ENCODE data around the gene CA5A.
"Not testable (repeated sequence)": the region's sequence is repeated elsewhere in the genome, so short reads cannot be mapped to it uniquely, and the experiment has no call there.

CA5A gene

DNA sequence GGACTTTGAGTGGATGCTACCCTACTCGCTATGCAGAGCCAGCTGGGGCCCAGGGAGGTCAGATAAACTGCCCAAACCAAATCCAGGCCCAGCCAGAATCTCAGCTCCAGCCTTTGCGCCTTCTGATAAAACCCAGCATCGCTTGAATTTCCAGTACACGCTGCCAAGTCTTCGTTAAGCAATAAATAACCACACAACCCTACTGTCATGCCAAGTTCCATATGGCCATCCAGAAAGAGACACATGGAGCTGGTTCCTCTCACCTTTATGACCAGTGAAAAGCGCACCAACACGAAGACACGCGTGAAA, 73.0 kb downstream of the CA5A start:
- DNase-seq, result not testable (repeated sequence)

DNA sequence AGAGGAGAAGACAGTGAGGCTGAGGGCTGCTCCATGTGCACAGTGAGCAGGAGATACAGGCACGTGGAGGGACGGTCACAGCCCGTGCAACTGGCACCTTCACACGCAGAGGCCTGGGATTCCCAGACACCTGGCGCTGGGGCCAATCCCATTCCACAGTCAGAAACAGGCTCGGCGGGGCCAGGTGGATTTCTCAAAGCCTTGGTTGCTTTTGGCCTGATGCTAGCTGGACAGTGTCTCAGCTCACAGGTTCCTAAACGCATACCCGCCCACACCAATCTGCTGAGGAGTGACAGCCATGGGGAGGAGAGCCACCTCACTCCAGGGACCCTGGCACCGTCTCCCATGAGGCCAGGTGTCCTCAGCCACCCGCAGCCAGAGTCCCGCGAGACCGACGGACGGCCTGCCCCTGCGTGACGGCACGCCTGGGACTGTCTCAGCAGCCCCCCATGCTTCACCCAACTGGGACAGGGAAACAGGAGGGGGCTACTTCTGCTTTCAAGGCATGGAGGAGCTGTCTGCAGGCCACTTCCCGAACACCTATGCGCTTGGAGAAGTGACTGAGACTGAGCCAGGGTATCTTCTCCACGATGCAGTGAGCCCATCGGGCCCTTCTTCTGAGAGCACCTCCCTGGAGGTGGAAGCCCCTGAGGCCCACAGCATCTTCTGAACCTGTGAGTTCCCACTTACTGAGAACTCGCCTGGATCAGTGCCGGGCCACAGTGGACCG, 73.6 kb downstream of the CA5A start:
- DNase-seq, result not testable (repeated sequence)

DNA sequence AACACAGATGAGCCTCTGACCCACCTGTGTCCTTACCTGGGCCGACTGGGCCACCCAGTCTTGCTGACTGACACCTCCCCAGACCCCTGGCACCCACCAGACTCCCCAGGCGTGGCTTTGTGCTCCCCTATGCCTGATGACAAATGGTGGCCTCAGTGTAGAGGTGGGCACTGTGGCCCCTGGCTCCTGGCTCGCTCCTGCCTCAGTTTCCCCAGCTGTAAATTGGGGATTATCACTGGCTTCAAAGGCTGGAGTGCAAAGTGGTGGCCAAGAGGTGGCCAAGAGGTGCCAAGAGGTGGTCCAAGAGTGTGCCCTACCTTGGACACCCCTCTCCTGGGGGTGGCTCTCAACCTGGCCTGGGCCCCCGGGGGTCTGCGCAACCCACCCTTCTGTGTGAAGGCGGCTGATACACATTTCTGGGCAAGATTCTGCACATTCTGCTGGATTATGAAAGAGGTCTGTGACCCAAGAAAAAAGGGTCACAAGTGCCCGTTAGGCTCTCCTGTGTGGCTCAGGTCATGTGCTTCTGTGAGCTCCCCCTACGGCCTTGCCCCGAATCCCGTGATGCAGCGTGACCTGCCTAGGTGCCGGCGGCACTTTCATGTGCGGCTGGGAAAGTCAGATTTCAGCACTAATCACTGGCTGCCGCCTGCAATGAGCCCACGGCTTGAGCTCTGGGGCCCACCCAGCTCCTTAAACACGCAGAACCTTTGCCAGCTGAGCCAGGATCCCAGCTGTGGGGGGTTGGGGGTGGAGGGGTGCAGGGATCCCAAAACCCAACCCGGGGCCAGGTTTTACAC, 74.8 kb downstream of the CA5A start:
- not testable (repeated sequence) for DNase-seq

- DNase-seq, result no peak
These were observed 75.6 kb downstream of the CA5A start for GRCh38 chr16:87860553-87861299.

- not testable (repeated sequence) for DNase-seq
These were observed 78.0 kb downstream of the CA5A start for GRCh38 chr16:87858151-87858993.

GRCh38 chr16:87856791-87857228, 79.5 kb downstream of the CA5A start:
- no peak for DNase-seq

- DNase-seq, result peak; percentile 70
These were observed 80.2 kb downstream of the CA5A start for GRCh38 chr16:87855852-87856715.

- no peak for DNase-seq
These were observed 81.2 kb downstream of the CA5A start for GRCh38 chr16:87854907-87855683.

- DNase-seq, result no peak
These were observed 82.0 kb downstream of the CA5A start for GRCh38 chr16:87854053-87854906.

DNA sequence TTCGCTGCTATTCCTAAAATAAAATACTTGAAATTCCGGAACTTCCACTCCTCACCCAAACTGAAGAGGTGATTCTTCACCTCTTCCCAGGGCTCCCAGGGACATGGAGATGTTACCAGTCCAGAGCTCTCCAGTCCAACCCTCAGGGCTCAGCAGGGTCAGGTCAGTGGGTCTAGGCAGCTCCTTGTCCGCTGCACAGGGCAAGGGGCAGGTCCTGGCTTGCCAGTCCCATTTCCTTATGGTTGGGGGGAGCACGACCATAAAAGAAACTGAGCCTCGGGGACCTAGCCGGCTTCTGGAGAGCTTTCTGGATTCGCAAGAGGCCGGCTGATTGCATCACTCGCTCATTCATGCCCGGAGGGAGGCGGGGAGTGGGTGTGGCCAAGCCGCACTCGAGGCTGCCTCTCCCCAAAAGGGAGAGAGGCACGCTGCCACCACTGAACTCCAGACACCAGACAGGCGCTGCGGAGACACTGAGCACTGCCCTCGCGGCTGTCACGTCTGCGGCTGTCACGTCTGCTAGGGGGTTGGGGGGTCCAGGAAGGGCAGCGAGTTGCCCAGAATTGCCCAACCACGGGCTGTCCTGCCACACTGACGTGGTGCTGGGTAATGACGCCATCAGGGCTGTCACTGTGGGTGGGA, 82.8 kb downstream of the CA5A start:
- peak; percentile 96 for DNase-seq

GRCh38 chr16:87851601-87852000, 84.7 kb downstream of the CA5A start:
- DNase-seq, result no peak

GRCh38 chr16:87851141-87851587, 85.2 kb downstream of the CA5A start:
- no peak for DNase-seq

DNA sequence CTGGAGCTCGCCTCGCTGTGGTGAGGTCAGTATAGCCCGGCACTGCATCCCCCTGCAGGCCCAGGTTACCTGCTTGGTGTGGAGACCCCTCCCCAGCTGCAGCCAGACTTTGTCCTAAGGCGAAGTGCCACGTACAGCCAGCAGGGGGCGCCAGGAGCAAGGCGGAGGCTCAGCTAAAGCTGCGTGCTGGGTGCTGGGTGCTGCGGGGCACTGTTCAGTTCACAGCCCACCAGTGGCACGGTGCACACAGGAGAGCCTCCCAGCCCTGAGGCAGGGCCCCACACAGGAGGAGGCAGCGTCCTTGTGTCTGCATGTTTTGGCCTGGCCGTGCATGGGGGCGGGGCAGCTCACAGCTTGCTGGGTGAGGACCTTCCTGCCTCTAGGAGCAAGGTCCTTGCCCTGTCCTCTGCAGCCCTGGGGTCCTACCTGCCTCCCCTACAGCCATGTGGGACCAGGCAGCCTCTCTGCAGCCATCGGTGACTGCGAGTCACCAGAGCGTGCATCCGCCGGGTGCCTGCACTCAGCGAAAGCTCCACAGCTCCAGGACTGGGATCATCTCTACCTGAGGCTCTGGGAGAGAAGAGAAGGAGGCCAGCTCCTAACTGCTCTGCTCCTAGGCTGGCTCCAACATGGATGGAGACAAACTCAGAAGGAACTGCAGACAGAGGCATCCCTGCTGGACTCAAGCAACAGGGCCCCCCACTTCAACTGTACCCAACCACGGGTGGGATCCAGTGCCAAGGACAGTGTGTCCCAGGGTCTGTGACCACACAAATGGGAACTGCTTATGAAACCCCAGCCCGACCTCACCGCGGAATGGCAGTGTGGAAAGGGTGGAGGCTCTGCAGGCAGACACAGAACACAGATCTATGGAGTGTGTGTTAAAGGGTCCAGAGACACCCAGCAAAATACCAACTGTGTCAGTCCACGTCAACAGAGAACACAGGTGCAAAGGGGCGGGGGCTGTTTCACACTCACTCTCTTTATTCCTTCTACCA, 86.0 kb downstream of the CA5A start:
- DNase-seq, result peak; percentile 67

DNA sequence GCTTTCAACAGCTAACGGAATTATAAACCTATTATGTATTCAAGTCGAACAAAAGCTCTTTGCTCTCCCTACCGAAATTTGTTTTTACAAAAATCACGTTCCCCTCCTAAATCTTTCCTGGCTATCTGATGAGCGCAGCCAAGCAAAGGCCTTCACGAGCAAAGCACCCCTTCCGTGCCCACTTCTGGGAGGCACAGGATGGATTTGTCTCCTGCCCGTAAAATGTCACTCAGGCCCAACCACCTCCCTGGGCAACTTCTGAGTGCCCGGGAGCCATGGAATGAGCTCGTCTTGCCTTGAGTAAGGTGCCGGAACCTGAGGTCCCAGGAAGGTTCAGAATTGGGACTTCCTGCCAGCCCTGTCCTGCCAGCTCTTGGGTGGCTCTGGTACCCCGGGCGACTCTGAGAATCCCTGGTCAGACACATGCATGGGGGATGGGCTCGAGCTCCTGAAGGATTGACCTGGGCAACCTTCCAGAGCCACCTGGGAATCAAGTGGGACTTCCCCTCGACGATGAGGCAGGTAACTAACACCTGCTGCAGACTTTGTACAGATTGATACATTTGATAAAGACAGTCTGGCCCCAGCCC, 86.8 kb downstream of the CA5A start:
- DNase-seq, result no peak

GRCh38 chr16:87848676-87849345, 87.5 kb downstream of the CA5A start:
- no peak for DNase-seq

DNA sequence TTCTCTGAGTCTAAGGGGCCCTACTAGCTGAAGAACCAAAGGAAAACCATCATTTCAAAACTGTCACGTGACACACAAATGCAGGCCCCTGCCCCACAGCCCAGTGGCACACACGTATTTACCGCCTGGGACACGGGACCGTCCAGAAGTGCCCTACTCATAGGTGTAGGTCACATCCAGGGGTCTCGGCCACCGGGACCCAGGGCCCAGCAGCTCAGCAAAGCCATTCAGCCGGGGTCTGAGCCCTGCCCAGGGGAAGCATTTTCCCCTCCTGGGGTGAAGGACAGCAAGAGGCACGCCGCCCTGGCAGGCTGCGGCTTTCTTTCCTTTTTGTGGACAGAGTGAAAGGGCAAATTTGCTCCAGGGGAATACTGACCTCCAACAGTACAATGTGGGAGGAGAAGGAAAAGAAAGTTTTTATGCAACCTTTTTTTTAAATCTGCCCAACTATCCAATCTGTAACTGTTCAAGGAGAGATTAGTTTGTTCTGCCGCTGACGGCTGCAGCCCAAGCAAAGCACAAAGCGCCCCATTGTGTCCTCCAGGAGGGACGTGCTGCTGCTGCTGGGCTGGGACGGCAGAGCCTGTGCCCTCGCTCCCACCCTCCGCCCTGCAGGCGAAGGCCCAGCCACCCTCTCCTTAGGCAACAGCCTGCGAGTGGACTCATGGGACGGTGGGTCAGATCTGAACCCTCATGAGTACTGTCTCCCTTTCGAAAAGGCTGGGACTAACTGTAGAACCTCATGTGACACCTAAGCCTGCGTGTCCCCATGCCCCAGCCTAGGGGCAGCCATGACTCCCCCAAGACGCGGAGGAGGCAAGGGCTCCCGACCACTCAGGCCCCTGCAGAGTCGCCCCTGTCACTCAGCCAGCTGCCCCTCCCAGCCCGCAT, 88.3 kb downstream of the CA5A start:
- no peak for DNase-seq
